ENCODE measurements around the gene TFPT. TPM values are rescaled to one million over a fixed set of nuclear protein-coding genes. Genes with fewer than 3 reads are reported as not detected.

TFPT gene
- total RNA-seq, 1 experiment from 2014 or later = 45.4 TPM

GRCh38 chr19:54147676-54148075, 32.2 kb upstream of the TFPT start:
- no peak overlapping the region for H3K27ac ChIP-seq (ENCODE audit: low read length)
- intact Hi-C loops (cut with micrococcal nuclease; ENCODE audit: unreplicated experiment) (no loop called here), in situ Hi-C loops (cut with HindIII; ENCODE audit: low pct_unique_long_range_greater_than_20kb, low sequenced_read_pairs) (no loop called here)
- no peaks in the 10 kb centered on the region for H3K27me3 ChIP-seq (ENCODE audit: control insufficient read depth, insufficient read depth, low read length)
- H3K4me3 ChIP-seq (ENCODE audit: low read depth in 2 of 2, low read length in 2 of 2) = no peak overlapping the region
- CTCF ChIA-PET = no interaction called here
- peaks cover 56% of the 10 kb centered on the region for H3K36me3 ChIP-seq (ENCODE audit: control insufficient read depth, insufficient read depth, low read length)
- no peak for DNase-seq (ENCODE audit: low read depth, low spot score)
- TF ChIP-seq SIN3A (IDR thresholded peaks at IDR 0.05; ENCODE audit: borderline replicate concordance, insufficient read depth, low read depth, low read length) (no peak), POLR2AphosphoS5 (IDR thresholded peaks at IDR 0.05; ENCODE audit: low read depth, low read length) (no peak), CTCF (IDR thresholded peaks at IDR 0.05) (no peak), TCF7L2 (IDR thresholded peaks at IDR 0.05; ENCODE audit: low read depth, low read length) (no peak), REST (IDR thresholded peaks at IDR 0.05; ENCODE audit: insufficient read depth in 1 of 2, low read depth in 2 of 2, low read length in 1 of 2) (no peak)
- no peak for ATAC-seq
- no peaks in the 10 kb centered on the region for H3K4me1 ChIP-seq (ENCODE audit: control insufficient read depth, insufficient read depth, low read length)
- no TSS peak for BruUV-seq (replicated peaks)
- no peaks in the 10 kb centered on the region for H3K9me3 ChIP-seq (ENCODE audit: control insufficient read depth, insufficient read depth, low read depth, low read length)
- POLR2A ChIA-PET = no interaction called here

- BruUV-seq (replicated peaks) = no TSS peak
- no peak overlapping the region for H3K27ac ChIP-seq (ENCODE audit: low read length)
- intact Hi-C loops (cut with micrococcal nuclease; ENCODE audit: unreplicated experiment) (no loop called here), in situ Hi-C loops (cut with HindIII; ENCODE audit: low pct_unique_long_range_greater_than_20kb, low sequenced_read_pairs) (no loop called here)
- H3K9me3 ChIP-seq (ENCODE audit: control insufficient read depth, insufficient read depth, low read depth, low read length) = no peaks in the 10 kb centered on the region
- no peak; the same call in 1 of the 2 replicates for ATAC-seq
- POLR2A ChIA-PET = no interaction called here
- DNase-seq (ENCODE audit: low read depth, low spot score) = no peak
- peaks cover 6% of the 10 kb centered on the region; the same call in 1 of the 2 replicates for H3K4me1 ChIP-seq (ENCODE audit: control insufficient read depth, insufficient read depth, low read length)
- no peaks in the 10 kb centered on the region for H3K27me3 ChIP-seq (ENCODE audit: control insufficient read depth, insufficient read depth, low read length)
- no peak overlapping the region for H3K4me3 ChIP-seq (ENCODE audit: low read depth in 2 of 2, low read length in 2 of 2)
- CTCF ChIA-PET = interaction anchor here (0.6 kb wide), 1 partner anchor 237 kb away, joined by 5 read pairs; no protein-coding TSS in a partner anchor
- TF ChIP-seq CTCF (IDR thresholded peaks at IDR 0.05) (no peak), REST (IDR thresholded peaks at IDR 0.05; ENCODE audit: insufficient read depth in 1 of 2, low read depth in 2 of 2, low read length in 1 of 2) (no peak), TCF7L2 (IDR thresholded peaks at IDR 0.05; ENCODE audit: low read depth, low read length) (no peak), SIN3A (IDR thresholded peaks at IDR 0.05; ENCODE audit: borderline replicate concordance, insufficient read depth, low read depth, low read length) (no peak), POLR2AphosphoS5 (IDR thresholded peaks at IDR 0.05; ENCODE audit: low read depth, low read length) (no peak)
- H3K36me3 ChIP-seq (ENCODE audit: control insufficient read depth, insufficient read depth, low read length) = peaks cover 55% of the 10 kb centered on the region
Observed at GRCh38 chr19:54145541-54146158, 30.2 kb upstream of the TFPT start.
